Nephron (organoid): ENCODE measurements around the gene ANKLE2.
"Not testable (repeated sequence)": the region's sequence is repeated elsewhere in the genome, so short reads cannot be mapped to it uniquely, and the experiment has no call there.

Source experiments
- H3K27ac Mint-ChIP-seq, 3 experiments: 2 replicates each; pipeline ENCODE4 v1.8.0; 2020; ENCODE audit warnings: mixed read lengths in 3 of 3, mild to moderate bottlenecking in 2 of 3, moderate library complexity in 1 of 3
- H3K27me3 Mint-ChIP-seq: 2 replicates; pipeline ENCODE4 v1.8.0; 2021; ENCODE audit warnings: low read depth, mild to moderate bottlenecking, moderate library complexity, mixed read lengths
- H3K36me3 Mint-ChIP-seq: 2 replicates; pipeline ENCODE4 v1.8.0; 2020; ENCODE audit warnings: low read depth, mixed read lengths
- H3K4me1 Mint-ChIP-seq: 2 replicates; pipeline ENCODE4 v1.8.0; 2020; ENCODE audit warnings: mixed read lengths
- H3K4me3 Mint-ChIP-seq, 3 experiments: 2 replicates each; pipeline ENCODE4 v1.8.0; 2020; ENCODE audit warnings: mild to moderate bottlenecking in 3 of 3, mixed read lengths in 3 of 3, moderate library complexity in 2 of 3
- H3K9me3 Mint-ChIP-seq: 2 replicates; pipeline ENCODE4 v1.8.0; 2020; ENCODE audit warnings: mixed read lengths
- CTCF ChIP-seq, 3 experiments: fragments of 200-600 bp; sonication (generic); IDR thresholded peaks; one replicate each; pipeline ENCODE4 v1.5.0; 2021; ENCODE audit warnings: antibody characterized with exemption in 3 of 3; ENCODE audit not compliant: unreplicated experiment in 3 of 3

ANKLE2 gene

GRCh38 chr12:132781938-132782337 lies 20.3 kb upstream of the ANKLE2 start:
- Mint-ChIP-seq H3K36me3 (peaks cover 61% of the 10 kb centered on the region), H3K4me3 (no peak overlapping the region), H3K4me1 (peaks cover 2% of the 10 kb centered on the region), H3K9me3 (no peaks in the 10 kb centered on the region), H3K27ac (no peak overlapping the region), H3K27me3 (no peaks in the 10 kb centered on the region)
- no peak for TF ChIP-seq CTCF (IDR thresholded peaks at IDR 0.05; ENCODE audit: unreplicated experiment in 3 of 3)

GRCh38 chr12:132779781-132780353 lies 18.2 kb upstream of the ANKLE2 start:
- TF ChIP-seq CTCF (IDR thresholded peaks at IDR 0.05; ENCODE audit: unreplicated experiment in 3 of 3) = no peak
- Mint-ChIP-seq H3K27me3 (no peaks in the 10 kb centered on the region), H3K4me3 (no peak overlapping the region), H3K36me3 (peaks cover 59% of the 10 kb centered on the region), H3K27ac (no peak overlapping the region), H3K9me3 (no peaks in the 10 kb centered on the region), H3K4me1 (peaks cover 12% of the 10 kb centered on the region)

GRCh38 chr12:132777614-132778013 lies 16.0 kb upstream of the ANKLE2 start:
- no peak for TF ChIP-seq CTCF (IDR thresholded peaks at IDR 0.05; ENCODE audit: unreplicated experiment in 3 of 3)
- Mint-ChIP-seq H3K4me1 (peaks cover 15% of the 10 kb centered on the region), H3K9me3 (no peaks in the 10 kb centered on the region), H3K27ac (no peak overlapping the region), H3K27me3 (no peaks in the 10 kb centered on the region), H3K36me3 (peaks cover 52% of the 10 kb centered on the region), H3K4me3 (no peak overlapping the region)

DNA sequence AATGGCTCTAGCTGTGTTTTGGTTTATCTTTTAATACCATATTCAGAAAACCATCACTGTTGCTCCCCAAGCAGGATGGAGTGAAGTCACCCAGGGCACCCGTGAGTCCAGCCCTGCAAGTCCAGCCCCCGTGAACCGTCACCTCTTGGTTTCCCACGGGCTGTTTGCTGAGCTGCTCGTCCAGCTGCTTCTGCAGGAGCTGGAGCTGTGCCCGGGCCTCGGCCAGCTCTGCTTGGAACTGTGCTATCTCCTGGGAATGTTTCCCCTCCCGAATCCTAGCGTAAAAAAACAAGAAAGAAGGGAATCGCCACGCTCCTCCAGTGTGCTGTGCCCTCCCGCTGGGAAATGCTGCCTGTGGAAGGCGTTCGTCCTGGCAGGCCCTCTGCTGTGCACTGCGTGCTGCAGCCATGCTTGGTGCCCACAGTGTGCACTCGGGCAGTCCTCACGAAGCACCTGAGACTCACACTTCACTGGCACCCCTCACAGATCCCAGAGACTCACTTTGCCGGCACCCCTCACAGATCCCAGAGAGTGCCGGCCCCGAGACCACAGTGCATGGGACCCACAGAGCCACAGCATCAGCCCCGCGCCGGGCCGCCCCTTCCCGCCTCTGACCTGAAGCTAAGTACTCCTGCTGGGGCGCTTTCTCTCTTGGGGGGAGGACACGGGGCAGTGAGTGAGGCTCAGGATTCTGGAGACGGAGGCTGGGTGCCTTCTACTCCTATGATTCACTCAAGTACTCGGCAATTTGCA lies 15.4 kb upstream of the ANKLE2 start:
- TF ChIP-seq CTCF (IDR thresholded peaks at IDR 0.05; ENCODE audit: unreplicated experiment in 3 of 3) = no peak
- no peaks in the 10 kb centered on the region for H3K27me3 Mint-ChIP-seq
- no peaks in the 10 kb centered on the region for H3K9me3 Mint-ChIP-seq
- H3K36me3 Mint-ChIP-seq = peaks cover 49% of the 10 kb centered on the region
- H3K4me1 Mint-ChIP-seq = peaks cover 15% of the 10 kb centered on the region
- no peak overlapping the region for H3K4me3 Mint-ChIP-seq
- peak overlapping the region in 1 of 3 experiments; percentile 75 for H3K27ac Mint-ChIP-seq

DNA sequence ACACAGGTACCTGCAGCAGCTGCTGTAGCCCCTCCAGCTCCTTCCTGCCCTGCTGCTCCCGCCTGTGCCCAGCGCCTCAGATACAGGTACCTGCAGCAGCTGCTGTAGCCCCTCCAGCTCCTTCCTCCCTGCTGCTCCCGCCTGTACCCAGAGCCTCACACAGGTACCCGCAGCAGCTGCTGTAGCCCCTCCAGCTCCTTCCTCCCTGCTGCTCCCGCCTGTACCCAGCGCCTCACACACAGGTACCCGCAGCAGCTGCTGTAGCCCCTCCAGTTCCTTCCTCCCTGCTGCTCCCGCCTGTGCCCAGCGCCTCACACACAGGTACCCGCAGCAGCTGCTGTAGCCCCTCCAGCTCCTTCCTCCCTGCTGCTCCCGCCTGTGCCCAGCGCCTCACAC lies 14.6 kb upstream of the ANKLE2 start:
- H3K9me3 Mint-ChIP-seq, H3K4me3 Mint-ChIP-seq, H3K27me3 Mint-ChIP-seq: not testable (repeated sequence)
- Mint-ChIP-seq H3K36me3 (peaks cover 44% of the 10 kb centered on the region), H3K27ac (peak overlapping the region in 1 of 3 experiments; percentile 75), H3K4me1 (peaks cover 15% of the 10 kb centered on the region)

- H3K36me3 Mint-ChIP-seq = peaks cover 41% of the 10 kb centered on the region
- no peak overlapping the region for H3K4me3 Mint-ChIP-seq
- no peaks in the 10 kb centered on the region for H3K9me3 Mint-ChIP-seq
- no peaks in the 10 kb centered on the region for H3K27me3 Mint-ChIP-seq
- H3K27ac Mint-ChIP-seq = no peak overlapping the region
- peaks cover 15% of the 10 kb centered on the region for H3K4me1 Mint-ChIP-seq
- no peak for TF ChIP-seq CTCF (IDR thresholded peaks at IDR 0.05; ENCODE audit: unreplicated experiment in 3 of 3)
Measured at GRCh38 chr12:132775502-132776229, 14.0 kb upstream of the ANKLE2 start.
